DMS114 treated with DMSO at 0.1 percent for 48 hours (cell line): ENCODE data around the gene ITGB2.

Experiments
- DNase-seq: peaks from one replicate; lab custom pipeline; 2025; ENCODE audit not compliant: unreplicated experiment; lab: John Stamatoyannopoulos, UW

ITGB2 gene

GRCh38 chr21:44898851-44899767, 21.6 kb downstream of the ITGB2 start:
- no peak for DNase-seq

GRCh38 chr21:44898011-44898488, 22.6 kb downstream of the ITGB2 start:
- no peak for DNase-seq

- no peak for DNase-seq
Measured at GRCh38 chr21:44897326-44898010, 23.2 kb downstream of the ITGB2 start.

GRCh38 chr21:44896561-44897286, 24.0 kb downstream of the ITGB2 start:
- no peak for DNase-seq

GRCh38 chr21:44895859-44896258, 24.8 kb downstream of the ITGB2 start:
- no peak for DNase-seq

GRCh38 chr21:44894687-44895302, 25.9 kb downstream of the ITGB2 start:
- DNase-seq, result no peak

- no peak for DNase-seq
Measured at GRCh38 chr21:44893948-44894656, 26.6 kb downstream of the ITGB2 start.

GRCh38 chr21:44893278-44893556, 27.5 kb downstream of the ITGB2 start:
- no peak for DNase-seq

GRCh38 chr21:44892536-44893277, 28.0 kb downstream of the ITGB2 start:
- DNase-seq, result peak; percentile 5

GRCh38 chr21:44892095-44892494, 28.6 kb downstream of the ITGB2 start:
- no peak for DNase-seq

GRCh38 chr21:44891631-44892031, 29.1 kb downstream of the ITGB2 start:
- no peak for DNase-seq

GRCh38 chr21:44890961-44891541, 29.6 kb downstream of the ITGB2 start:
- no peak for DNase-seq

GRCh38 chr21:44890338-44890931, 30.3 kb downstream of the ITGB2 start:
- no peak for DNase-seq

- DNase-seq, result no peak
Measured at GRCh38 chr21:44889625-44890337, 30.9 kb downstream of the ITGB2 start.

- DNase-seq, result no peak
Measured at GRCh38 chr21:44888581-44889550, 31.8 kb downstream of the ITGB2 start.

GRCh38 chr21:44887807-44888580, 32.7 kb downstream of the ITGB2 start:
- no peak for DNase-seq
